NCI-H146 treated with DMSO at 0.1 percent for 48 hours (cell line): ENCODE measurements around the gene DUSP7.

Experiments used
- DNase-seq: peaks from one replicate; lab custom pipeline; 2025; ENCODE audit not compliant: unreplicated experiment; lab: John Stamatoyannopoulos, UW

Gene DUSP7

DNA sequence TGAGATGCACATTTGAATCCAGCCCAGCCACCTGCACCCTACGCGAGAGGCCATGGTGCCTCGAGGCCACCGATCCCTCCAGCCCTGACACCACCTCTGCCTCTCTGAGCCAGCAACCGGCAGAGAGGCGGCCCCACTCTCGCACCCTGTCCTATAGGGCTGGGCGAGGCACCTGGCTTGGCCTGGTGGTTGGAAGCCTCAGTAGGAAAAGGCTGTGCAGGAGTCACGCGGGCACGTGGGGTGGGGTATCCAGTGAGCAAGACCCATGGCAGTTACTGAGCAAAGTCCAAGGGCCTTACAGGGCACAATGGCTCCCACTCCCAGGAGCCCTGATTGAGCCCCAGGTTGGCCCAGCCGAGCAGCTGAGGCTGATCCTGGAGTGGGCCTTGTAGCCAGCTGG lies 12.4 kb upstream of the DUSP7 start:
- no peak for DNase-seq

DNA sequence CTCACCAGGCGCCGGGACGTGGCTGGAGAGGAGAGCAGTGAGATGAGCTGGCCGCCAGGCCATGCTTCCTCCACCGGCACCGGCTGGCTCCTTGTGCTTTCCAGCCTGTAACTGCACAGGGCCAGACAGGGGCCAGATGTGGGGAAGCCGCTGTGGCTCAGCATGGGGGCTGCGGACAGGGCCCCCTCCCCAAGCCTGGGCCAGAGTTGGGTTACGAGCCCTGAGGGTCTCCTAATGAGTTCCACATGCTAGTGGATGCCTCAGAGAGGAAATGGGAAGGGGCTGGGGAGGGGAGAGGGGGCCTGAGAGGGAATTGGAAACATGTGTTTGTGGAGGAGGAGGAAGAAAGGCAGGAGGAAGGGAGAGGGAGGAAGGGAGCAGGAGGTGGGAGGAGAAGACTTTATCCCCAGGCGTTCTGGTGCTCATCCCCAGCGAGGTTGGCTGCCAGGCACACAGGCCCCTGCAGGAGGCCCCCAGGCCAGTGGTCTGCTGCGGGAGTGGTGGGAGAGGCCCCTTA lies 11.7 kb upstream of the DUSP7 start:
- no peak for DNase-seq

DNA sequence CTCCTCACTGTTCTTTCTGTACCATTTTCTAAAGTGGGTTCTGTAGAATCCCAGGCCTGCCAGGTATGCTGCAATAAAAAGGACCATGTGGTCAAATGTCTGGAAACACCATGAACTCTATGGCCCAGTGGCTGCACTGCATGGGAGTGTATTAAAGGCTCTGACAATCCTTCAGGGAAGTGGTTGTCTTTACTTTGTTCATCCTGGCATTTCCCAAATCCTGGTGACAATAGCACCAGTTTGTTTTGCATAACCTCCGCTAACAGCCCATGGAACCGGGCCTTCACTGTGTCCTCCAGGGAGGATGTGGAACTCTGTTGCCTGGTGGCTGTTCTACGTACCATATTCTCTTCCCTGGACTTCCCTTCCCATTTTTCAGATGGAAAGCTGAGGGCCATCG lies 11.2 kb upstream of the DUSP7 start:
- DNase-seq, result no peak

DNA sequence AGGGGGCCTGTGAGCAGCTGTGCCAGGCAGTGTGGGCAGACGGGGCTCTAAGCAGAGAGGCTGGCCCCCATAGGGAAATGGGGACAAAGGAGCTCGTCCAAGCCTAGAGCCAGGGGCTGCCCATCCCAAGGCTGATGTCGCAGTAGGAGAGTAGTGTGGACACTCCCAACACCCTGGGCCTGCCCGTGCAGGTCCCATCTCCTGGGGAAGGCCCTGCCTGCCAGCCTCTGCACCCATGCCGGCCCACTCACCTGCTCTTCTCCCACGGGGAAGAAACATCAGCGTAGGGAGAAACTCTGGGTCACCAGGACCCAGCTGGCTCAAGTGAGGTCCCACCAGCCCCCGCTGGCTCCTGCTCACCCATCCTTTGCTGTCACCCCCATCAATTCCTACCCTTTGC lies 10.7 kb upstream of the DUSP7 start:
- no peak for DNase-seq

DNA sequence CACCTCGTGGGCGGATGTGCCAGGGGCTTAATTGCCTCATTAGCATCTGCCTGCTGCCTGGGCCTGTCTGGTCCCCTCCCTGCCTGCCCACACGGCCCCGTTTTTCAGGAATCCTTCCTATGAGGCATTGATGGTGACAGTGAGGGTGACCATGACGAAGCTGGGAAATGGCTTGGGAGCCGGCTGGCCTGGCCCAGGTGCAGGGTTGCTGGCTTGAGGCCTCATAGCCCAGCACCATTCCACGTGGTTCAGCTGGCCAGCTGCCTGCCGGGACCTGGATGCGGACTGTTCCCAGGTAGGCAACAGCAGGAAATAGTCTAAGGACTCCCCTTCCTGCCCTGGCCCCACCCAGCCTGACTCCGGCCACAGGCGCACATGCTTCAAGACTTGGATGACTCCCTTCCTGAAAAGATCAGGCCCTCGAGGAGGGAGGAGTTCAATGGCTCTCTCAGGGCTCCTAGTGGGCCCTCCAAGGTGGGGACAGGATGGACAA lies 8.9 kb upstream of the DUSP7 start:
- no peak for DNase-seq

DNA sequence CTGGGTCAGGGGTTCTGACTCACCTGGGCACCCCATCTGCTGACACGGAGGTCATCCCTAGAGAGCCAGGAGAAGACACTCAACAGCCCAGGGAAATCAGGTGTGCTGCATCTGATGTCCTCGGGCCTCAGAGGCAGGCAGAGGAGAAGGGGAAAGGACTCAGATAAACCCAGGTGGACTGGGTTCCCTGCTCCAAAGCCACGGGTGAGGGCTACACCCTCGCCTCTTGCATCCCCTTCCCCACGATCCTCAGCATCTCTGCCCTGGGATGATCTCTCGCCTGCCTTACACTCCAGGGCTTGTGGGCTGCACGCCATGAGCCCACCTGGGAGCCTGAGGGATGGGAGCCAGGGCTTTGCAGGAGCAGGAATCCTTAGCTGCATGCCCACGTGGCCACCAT lies 8.2 kb upstream of the DUSP7 start:
- DNase-seq, result no peak

DNA sequence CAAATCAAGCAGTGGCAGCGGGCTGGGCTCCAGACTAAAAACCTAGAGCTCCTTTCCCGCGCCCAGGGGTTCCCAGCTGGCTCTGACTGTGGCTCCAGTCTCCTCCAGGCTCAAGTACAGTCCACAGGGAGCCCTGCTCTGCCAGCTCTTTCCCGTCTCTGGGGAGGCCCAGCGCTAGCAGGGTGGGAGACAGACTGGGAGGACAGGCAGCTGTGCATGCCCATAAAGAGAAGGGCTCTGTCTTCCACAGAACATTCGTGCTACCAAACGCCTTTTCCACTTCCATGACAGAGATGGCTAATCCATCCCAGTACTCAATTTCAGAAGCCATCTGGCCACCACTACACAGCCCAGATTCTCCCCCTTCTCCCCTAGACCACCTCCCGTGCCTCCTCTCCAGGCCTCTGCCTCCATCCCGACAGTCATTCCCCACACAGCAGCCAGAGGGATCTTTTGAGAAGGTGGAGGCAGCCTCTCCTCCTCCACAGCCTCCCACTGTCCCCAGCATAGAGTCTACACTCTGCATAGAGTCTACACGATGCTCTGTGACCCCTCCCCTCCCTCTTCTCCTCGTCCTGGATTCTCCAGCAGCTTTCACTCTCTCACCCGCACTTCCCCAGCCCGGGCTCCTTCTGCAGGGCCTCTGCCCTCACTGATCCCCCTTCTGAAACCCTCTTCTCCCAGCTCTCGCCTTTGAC lies 6.8 kb upstream of the DUSP7 start:
- no peak for DNase-seq

DNA sequence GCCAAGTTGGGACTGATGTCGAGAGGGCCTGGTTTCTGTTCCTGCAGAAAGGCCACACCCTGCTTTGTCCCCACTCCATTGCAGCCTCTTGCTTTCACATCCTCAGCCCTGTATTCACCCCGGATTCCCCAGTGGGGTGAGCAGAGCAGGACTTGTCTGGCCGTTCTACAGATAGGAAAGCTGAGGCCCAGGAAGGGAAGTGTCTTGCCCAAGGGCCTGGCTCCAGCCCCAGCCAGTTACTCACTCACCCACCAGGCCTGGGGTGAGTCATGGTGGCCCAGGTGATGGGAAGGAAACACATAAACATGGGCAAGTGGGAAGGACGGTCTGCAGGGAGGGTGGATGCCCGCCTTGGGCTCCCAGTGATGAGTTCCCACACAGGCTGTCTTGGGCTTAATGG lies 6.1 kb upstream of the DUSP7 start:
- DNase-seq, result no peak

DNA sequence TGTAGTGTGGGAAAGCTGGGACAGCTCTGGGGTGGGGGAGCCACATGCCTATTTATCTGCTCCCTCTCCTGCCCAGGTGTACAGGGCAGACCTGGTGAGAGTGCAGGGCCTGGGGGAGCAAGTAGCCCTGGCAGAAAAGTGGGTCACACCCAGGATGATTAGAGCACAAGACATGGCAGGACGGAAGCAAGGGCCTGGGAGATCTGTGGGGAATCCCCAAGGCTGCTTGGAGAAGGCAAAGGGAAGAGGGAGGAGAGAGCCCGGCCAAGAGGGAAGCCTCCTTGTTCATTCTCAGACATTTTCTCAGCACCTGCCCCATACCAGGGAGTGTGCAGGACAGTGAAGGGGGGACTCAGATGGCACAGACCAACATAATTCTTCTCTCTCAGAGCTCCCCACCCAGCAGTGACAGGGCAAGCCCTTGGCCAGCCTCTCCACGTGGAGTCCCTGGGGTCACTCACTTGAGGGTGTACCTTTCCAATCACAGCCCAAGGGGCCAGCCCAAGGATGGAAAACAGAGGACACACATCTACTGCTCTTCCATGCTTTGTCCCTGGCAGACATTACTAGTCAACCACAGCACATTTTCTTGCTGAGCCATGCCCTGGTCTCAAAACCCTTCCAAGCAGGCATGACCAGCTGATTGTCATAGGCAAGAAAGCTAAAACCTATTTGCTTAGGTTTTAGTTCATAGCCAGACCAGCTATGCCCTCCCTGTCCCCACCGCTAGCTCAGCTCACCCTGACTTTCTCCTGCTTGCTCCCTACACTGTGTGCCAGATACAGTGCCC lies 4.9 kb upstream of the DUSP7 start:
- DNase-seq, result no peak

DNA sequence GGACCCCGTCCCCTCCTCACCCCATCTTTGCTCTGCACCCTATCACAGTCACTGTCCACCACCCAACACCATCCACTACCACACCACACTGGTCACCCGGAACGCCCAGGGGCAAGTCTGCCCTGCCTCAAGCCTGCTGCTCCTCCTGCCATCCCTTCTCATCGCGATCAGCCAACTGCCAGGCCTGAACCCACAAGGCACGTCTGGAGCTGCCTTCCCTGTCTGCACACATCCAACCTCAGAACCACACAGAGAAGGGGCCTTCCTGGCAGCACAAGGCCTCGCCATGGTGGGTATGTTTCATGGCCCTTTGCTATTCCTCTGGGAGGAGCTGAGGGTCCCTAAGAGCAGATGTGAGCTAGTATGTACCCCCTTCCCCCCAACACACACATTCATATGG lies 3.4 kb upstream of the DUSP7 start:
- no peak for DNase-seq

DNA sequence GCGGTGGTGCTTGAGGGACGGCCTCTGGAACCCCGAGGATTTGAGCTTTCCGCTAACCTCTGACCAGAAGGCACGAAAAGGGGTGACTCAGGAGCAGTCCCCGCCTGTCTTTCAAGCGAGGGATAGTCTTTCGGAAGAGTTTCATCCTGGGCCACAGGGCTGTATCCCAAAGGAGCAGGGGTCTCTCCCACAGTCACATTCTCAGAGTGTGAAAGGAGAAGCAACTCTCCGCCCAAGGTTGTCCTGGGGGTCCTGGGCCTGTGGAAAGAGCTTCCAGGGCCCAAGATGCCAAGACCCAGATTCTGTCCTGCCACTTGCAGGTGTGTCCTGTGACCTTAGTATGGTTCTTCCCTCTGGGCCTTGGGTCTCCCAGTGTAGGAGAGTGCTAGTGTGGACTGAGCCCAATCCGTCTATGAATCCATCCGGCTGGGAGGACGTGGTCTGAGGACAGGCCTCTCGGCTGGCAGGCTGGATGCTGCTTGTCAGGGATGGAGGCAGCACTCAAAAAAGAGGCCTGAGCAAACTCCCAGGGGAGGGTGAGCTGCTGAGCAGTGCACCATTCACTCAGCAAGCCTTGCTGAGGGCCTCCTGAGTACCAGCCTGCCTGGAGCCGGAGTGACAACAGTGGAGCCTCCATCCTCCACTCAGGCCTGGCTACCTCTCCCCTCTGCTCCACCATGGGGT lies 1.6 kb upstream of the DUSP7 start:
- no peak for DNase-seq

DNA sequence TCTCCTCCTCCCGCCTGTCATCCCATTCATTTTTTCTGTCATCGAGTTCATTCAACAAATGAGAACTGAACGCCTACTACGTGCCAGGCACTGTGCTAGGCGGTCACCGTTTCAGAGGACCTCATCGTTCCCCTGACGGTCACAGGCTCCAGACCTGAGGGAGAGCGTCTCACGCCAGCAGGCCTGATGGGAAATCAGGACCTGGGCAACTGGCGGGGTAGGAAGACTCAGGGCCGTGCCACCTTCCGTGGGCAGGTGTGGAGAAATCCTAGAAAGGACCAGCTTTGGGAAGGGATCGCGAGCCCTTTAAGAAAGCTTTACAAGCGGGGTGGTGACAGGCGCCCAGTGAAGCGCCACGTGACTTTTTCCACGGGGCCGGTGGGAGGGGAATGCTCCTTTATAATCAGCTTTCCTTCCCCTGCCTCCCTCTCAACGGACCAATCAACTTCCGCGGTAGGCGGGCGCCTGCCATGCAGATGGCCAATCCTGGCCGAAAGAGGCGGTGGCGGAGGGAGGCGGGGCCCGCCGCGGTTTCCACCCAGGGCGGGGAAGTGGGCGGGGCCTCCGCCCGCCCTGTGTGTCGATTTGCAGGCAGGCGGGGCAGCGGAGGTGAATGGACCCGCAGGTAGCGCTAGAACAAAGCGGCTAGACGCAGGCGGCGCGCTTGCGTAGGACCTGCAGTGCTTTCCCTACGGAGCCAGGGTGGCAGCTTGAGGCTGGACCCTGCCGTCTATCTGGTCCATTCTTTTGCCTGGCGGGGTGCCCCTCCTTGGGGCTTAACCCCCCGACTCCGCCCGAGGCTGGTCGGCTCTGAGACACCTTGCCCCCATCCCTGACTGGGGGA lies 819 bp upstream of the DUSP7 start:
- peak; percentile 91 for DNase-seq

DNA sequence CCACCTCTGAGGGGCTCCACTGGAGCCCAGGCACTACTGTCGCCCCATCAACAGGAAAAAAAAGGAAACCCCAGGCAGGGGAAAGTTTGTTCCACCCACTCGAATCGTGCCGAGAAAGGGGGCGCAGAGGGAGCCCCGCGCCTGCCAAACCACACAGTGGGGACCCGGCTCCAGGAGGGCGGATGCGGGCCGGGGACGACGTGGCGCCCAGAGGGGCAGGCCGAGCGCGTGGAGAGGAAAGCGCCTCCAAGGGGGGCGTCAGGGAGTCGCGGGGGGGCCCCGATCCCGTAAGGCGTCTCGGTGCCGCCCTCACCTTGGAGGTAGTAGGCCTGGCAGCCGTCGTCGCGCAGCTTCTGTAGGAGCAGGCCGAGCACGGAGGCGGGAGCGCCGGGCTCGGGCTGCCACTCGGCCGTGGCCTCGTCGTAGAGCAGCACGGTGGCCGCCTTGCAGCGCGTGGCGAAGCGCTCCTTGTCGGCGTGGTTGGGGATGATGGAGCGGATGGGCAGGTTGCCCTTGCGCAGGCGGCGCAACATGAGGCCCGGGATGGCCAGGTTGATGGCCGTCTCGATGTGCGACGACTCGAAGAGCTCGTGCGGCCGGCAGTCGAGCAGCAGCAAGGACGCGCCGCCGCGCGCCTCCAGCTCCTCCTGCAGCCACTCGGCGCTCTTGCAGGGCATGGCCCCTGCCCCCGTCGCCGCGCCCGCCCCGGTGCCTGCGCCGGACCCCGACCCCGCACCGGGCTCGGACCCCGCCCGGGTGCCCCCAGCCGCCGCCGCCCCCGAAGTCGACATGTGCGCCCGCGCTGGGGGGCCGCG lies 627 bp downstream of the DUSP7 start:
- DNase-seq, result no peak

DNA sequence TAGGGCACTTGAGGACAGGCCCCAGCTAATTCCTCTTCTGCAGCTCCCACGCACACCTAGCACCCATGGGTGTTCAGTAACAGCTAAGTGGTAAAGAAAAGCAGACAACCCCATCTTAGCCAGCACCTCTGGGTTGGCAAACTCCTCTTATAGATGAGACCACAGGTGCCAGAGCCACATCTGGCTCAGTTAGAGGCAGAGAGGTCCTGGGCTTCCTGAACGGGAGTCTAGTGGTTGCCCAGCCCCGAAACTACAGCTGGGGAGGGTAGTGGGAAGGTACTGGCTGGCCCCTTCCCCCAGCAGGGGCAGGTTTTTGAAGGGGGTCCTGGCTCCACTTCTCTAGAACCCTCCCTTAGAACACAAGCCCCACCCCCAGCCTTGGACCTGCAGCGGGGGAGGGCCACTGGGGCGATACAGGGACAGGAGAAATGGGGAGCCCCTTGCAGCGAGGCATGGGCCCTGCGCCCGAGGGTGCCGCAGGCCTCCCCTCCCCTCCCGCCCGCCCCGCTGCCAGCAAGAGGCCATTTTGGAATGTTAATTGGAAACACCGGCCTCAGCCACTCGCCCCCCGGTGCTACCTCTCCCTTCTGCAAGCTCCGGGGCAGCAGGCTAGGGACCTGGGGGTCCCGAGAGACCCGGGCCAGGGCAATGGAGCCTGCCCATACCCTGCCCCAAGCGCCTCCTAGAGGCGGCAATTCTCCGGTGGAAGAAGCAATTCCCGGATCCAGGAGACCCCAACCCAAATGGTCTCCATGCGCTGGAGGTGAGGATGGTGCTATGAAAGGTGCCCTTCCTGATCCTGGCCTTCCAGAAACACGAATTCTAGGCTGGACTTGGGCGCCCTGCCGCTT lies 1.5 kb downstream of the DUSP7 start:
- no peak for DNase-seq

DNA sequence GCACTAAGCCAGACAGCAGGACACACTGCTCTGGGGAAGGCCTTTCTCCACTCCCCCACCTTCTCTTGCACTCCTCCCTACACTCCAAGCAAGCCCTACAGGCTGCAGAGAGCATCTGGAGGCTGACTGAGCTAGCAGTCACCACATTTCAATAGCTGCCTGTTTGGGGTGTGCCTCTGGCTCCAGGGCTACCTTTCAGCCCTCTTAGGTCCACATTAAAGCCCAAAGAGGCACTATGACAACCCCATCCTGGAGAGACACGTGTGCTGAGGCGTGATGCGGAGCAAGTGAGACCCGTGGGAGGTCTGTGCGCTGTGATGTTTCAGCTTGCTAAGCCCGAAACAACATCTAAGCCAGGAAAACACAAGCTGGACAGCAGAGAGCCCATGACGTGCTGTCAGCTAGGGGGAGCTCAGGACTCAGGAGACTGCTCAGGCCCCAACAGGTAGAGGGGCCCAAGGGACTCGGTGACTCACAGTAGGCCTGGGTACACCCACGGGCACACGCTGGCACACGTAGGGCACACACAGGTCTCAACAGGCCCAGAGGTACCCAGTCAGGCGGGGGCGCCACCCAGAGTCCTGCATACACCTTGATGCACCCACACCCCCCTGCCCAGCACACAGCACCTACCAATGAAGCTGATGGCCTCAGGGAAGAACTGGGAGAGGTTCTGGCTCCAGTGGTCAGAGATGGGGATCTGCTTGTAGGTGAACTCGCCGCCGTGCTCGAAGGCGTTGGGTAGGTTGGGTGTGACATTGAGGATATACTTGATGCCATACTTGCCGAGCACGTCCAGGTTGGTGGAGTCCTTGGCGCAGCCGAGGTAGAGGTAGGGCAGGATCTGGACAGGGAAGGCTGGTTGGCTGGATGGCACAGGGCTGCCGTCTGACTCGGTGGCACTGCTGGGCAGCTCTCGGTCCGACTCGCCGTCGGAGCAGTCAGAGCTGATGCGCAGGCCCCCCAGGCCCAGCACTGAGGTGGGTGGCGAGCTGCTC lies 2.8 kb downstream of the DUSP7 start:
- no peak for DNase-seq

DNA sequence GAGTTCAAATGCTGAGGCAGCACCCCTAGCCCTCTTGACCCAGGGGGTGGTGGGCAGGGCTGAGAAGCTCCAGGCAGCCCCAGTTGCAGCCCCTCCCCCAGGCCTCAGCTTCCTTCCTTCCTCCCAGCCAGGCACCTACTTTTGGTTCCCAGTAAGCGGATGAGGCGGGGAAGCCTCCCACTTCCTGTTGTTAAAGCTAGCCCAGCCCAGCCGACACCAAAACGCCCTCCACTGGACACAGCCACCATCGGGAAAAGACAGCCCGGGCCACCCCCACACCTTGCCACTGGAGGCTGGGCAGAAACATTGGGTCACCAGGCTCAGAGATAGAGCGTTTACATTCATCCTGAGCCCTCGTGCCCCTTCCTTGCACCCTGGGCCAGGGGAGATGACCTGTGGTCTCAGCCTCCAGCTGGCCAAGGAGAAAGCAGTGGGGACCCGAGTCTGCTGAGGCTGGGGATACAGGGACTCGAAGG lies 3.5 kb downstream of the DUSP7 start:
- no peak for DNase-seq

DNA sequence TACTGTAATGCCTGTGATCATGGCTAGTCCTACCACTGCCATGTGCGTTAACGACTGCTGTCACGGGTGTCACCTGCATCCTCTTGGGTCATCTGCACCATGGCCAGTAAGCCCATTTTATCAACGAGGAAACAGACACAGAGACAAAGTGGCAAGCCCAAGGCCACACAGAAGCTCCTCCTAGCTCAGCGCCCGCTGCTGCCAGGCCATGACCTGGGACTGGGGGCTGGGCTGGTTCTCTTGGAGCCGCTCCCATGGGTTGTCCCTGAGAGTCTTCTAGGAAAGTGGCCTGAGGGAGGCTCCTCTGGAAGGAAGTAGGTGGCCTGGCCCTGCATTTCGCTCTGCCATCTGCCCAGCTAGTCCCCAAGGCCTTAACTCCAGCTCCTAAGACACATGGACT lies 4.9 kb downstream of the DUSP7 start:
- no peak for DNase-seq

DNA sequence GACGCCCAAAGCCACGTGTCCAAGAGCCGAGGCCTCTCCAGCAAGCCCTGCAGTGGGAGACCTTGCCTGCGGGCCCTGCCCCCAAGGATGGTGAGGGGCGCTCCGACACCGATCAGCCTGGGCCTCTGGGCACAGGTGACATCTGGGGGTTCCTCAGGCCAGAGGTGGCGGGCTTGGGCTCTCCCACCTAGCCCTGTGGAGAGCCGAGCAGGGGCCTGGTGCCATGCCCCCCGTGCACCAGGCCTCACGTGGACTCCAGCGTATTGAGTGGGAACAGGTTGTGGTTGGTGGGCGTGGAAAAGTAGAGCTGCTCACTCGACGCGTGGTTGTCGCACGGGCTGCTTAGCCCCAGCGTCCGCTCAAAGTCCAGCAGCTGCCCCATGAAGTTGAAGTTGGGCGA lies 5.8 kb downstream of the DUSP7 start:
- no peak for DNase-seq
